Activated CD8-positive, alpha-beta T cell treated with anti-CD3 and anti-CD28 coated beads for 36 hours (primary cell): ENCODE measurements around the gene GOLGA2. TPM values are rescaled to one million over a fixed set of nuclear protein-coding genes. Genes with fewer than 3 reads are reported as not detected.

Source experiments
- ATAC-seq: fragments of 200-7000 bp; cut with Tn5 transposase; one replicate; pipeline ENCODE4 v1.10.0; 2021; ENCODE audit warnings: mild to moderate bottlenecking, moderate library complexity
- CTCF ChIA-PET: fragments of 350-600 bp; sonication (Branson Sonifier 250); formaldehyde crosslinking; loops from one replicate; lab custom pipeline; 2021; ENCODE audit warnings: antibody characterized with exemption; lab: Charles Lee
- POLR2A ChIA-PET: fragments of 350-600 bp; sonication (Branson Sonifier 250); formaldehyde crosslinking; loops from one replicate; lab custom pipeline; 2021; ENCODE audit warnings: antibody characterized with exemption; lab: Charles Lee
- DNase-seq: peaks from one replicate; pipeline ENCODE4 v3.0.0-alpha.2; 2020
- H3K27ac Mint-ChIP-seq: one replicate; pipeline ENCODE4 v1.8.0; 2021; ENCODE audit warnings: mild to moderate bottlenecking, mixed read lengths
- H3K27me3 Mint-ChIP-seq: one replicate; pipeline ENCODE4 v1.8.0; 2021; ENCODE audit warnings: mixed read lengths
- H3K36me3 Mint-ChIP-seq: one replicate; pipeline ENCODE4 v1.8.0; 2021; ENCODE audit warnings: low read depth, mixed read lengths
- H3K4me1 Mint-ChIP-seq: one replicate; pipeline ENCODE4 v1.8.0; 2021; ENCODE audit warnings: low read depth, mixed read lengths
- H3K4me3 Mint-ChIP-seq: one replicate; pipeline ENCODE4 v1.8.0; 2021; ENCODE audit warnings: mild to moderate bottlenecking, moderate library complexity, mixed read lengths
- H3K9me3 Mint-ChIP-seq: one replicate; pipeline ENCODE4 v1.8.0; 2021; ENCODE audit warnings: mixed read lengths
- intact Hi-C: fragments of 100-400 bp; cut with micrococcal nuclease; formaldehyde crosslinking; loops from one replicate; pipeline ENCODE4 v1.10.0; 2022
- total RNA-seq, 2 experiments: library from RNA; stranded (reverse); gene quantifications; one replicate each; pipeline ENCODE4 v1.2.3, GENCODE V29; 2021
- TF ChIP-seq, protein P1 (sequence below): fragments of 200-600 bp; IDR thresholded peaks from one replicate; pipeline ENCODE4 v1.8.0; 2022; ENCODE audit warnings: antibody characterized with exemption, mild to moderate bottlenecking

Gene GOLGA2
- total RNA-seq, 2 experiments from 2014 or later: 29.8 to 34.6 TPM

DNA sequence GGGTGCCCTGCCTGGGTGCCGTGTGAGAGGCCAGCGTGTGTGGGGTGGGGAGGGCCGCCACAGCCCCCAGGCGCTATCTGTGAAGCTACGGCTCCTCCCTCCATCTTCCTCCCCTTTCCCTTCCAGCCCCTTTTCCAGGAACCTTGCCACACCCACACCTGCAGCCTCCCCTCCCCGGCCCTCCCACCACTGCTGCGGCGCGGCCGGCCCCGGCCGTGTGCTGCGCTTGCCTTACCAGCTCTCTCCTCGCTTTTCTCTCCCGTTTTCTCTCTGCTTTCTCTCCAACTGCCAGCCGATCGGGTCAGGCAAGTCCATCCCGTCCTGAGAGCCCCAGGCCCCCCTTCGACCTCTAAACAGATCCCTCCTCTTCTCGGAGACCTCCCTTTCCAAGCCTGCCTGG, 21.4 kb downstream of the GOLGA2 start:
- ATAC-seq: no peak
- TF ChIP-seq, protein P1, sequence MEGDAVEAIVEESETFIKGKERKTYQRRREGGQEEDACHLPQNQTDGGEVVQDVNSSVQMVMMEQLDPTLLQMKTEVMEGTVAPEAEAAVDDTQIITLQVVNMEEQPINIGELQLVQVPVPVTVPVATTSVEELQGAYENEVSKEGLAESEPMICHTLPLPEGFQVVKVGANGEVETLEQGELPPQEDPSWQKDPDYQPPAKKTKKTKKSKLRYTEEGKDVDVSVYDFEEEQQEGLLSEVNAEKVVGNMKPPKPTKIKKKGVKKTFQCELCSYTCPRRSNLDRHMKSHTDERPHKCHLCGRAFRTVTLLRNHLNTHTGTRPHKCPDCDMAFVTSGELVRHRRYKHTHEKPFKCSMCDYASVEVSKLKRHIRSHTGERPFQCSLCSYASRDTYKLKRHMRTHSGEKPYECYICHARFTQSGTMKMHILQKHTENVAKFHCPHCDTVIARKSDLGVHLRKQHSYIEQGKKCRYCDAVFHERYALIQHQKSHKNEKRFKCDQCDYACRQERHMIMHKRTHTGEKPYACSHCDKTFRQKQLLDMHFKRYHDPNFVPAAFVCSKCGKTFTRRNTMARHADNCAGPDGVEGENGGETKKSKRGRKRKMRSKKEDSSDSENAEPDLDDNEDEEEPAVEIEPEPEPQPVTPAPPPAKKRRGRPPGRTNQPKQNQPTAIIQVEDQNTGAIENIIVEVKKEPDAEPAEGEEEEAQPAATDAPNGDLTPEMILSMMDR: no peak
- Mint-ChIP-seq H3K27me3 (peaks cover 5% of the 10 kb centered on the region), H3K4me3 (no peak overlapping the region), H3K36me3 (peaks cover 3% of the 10 kb centered on the region), H3K9me3 (no peaks in the 10 kb centered on the region), H3K27ac (no peak overlapping the region), H3K4me1 (peaks cover 12% of the 10 kb centered on the region)
- no peak for DNase-seq
- CTCF ChIA-PET: interaction anchor here (0.9 to 3.9 kb wide), 10 partner anchors 9 to 184 kb away, joined by 3 to 19 read pairs (median 4); partner anchors contain the start of genes GOLGA2 and SWI5
- intact Hi-C loops: no loop called here
- POLR2A ChIA-PET: interaction anchor here (0.8 kb wide), 1 partner anchor 67 kb away, joined by 3 read pairs; no protein-coding TSS in a partner anchor

DNA sequence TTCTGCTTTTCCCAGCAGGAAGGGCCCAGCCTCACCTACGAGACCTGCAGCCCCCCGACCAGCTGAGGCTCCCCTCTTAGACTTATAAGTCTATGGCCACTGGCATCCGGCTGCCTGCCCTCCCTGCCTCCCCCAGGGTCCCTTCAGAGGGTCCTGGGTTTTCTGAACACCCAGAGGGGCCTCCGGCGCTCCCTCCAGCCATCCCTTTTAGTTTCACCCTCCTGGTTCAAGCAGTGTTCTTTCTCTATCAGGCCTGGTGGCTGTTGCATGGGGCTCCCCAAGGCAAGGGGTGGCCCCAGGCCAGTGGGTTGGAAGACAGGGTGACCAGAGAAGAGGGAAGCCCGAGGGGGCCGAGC, 21.8 kb downstream of the GOLGA2 start:
- ChIA-PET POLR2A (interaction anchor here (0.8 kb wide), 1 partner anchor 67 kb away, joined by 3 read pairs; no protein-coding TSS in a partner anchor), CTCF (interaction anchor here (1.1 to 3.9 kb wide), 5 partner anchors 8 to 108 kb away, joined by 4 to 19 read pairs (median 7); no protein-coding TSS in a partner anchor)
- DNase-seq (no peak), ATAC-seq (no peak)
- H3K4me3 Mint-ChIP-seq: no peak overlapping the region
- intact Hi-C loops: no loop called here
- peaks cover 3% of the 10 kb centered on the region for H3K36me3 Mint-ChIP-seq
- no peak overlapping the region for H3K27ac Mint-ChIP-seq
- TF ChIP-seq, protein P1: no peak
- peaks cover 5% of the 10 kb centered on the region for H3K27me3 Mint-ChIP-seq
- no peaks in the 10 kb centered on the region for H3K9me3 Mint-ChIP-seq
- H3K4me1 Mint-ChIP-seq: peaks cover 12% of the 10 kb centered on the region

DNA sequence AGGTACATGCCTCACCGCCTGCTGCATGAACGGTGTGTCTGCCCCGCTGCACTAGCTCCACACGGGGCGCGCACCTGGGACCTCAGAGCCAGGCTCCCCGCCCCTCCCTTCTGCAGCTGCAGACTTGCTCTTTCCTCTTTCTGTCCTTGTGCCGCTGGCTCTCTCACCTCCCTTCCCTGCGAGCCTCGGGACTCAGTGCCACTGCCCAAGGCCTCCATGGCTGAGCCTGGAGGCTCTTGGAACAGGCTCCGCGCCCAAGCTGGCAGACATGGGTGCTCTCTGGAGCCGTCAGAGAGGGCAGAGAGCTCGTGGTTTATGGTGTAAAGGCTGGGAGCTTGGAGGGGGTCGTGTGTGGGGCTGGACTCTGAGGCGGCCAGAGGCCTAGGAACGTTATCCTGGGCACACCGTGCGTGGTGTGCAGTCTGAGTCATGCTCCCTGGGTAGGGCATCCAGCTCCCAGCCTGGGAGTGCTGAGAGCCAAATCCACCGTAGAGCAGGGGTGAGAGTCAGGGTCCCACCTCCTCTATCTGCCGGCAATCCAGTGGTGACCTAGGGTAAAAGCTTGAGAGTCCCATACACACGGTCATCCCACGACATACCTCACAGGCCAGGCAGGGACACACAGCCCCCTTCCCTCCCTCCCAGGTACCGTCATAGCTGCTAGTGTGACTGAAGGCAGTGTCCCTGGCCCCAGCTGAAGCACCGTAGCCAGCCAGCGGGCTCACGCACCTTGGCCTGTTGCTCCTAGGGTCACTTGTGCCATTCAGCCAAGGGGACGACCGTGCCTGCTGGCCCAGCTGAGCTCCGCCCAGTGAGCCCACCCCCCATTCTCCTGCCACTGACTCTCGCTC, 22.4 kb downstream of the GOLGA2 start:
- H3K4me1 Mint-ChIP-seq: peaks cover 12% of the 10 kb centered on the region
- ChIA-PET CTCF (interaction anchor here (1.1 to 3.9 kb wide), 6 partner anchors 9 to 136 kb away, joined by 3 to 19 read pairs (median 4); no protein-coding TSS in a partner anchor), POLR2A (interaction anchor here (1.1 kb wide), 1 partner anchor 72 kb away, joined by 3 read pairs; no protein-coding TSS in a partner anchor)
- intact Hi-C loops: no loop called here
- H3K9me3 Mint-ChIP-seq: no peaks in the 10 kb centered on the region
- H3K36me3 Mint-ChIP-seq: peaks cover 3% of the 10 kb centered on the region
- no peak overlapping the region for H3K27ac Mint-ChIP-seq
- ATAC-seq (no peak), DNase-seq (no peak)
- H3K27me3 Mint-ChIP-seq: peaks cover 5% of the 10 kb centered on the region
- no peak overlapping the region for H3K4me3 Mint-ChIP-seq
- TF ChIP-seq, protein P1: no peak

DNA sequence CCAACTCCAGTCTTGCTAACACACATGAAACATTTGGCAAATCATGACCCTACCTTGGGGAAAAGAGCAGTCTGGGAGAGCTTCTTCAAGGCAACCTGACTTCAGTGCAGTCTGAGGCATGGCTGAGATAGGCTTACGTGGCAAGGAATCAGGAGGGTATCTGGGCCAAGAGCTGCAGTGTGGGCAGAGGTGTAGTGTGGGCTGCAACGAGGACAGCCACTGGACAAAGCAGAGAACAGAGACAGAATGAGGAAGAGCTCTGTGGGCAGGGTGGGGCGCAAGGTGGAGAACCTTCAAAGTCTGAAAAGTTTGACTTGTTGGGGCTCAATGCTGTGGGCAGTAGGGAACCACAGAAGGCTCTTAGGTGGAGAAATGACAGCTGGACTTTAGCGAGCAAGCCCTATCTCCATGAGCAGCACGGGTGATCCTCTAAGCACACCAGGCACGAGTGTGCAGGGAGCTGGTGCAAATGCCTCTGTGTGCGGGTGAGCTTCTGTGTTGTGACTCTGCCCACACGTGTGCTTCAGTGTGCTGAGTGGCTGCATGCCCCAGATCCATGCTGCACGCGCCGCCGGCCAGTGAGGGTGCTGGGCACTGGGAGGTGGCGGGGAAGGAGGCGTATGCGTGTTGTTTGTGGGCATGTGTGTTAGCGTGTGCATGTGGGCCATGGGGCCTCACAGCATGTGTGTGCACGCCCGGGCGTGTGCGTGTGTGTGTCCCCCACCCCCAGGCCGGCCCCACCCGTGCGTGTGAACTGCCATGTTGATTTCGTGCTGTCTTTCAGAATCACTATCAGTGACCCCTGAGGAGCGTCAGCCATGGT, 23.3 kb downstream of the GOLGA2 start:
- Mint-ChIP-seq H3K9me3 (no peaks in the 10 kb centered on the region), H3K4me3 (no peak overlapping the region)

More for the DNA sequence above, 23.3 kb downstream of the GOLGA2 start:
- ATAC-seq (no peak), DNase-seq (no peak)
- POLR2A ChIA-PET: interaction anchor here (1.1 to 1.2 kb wide), 2 partner anchors 73 to 92 kb away, joined by 3 read pairs; no protein-coding TSS in a partner anchor
- intact Hi-C loops: no loop called here
- CTCF ChIA-PET: interaction anchor here (0.8 to 3.9 kb wide), 5 partner anchors 10 to 135 kb away, joined by 3 to 19 read pairs (median 4); no protein-coding TSS in a partner anchor
- TF ChIP-seq, protein P1: no peak
- peaks cover 12% of the 10 kb centered on the region for H3K4me1 Mint-ChIP-seq
- H3K27ac Mint-ChIP-seq: no peak overlapping the region
- H3K27me3 Mint-ChIP-seq: peaks cover 5% of the 10 kb centered on the region
- peaks cover 1% of the 10 kb centered on the region for H3K36me3 Mint-ChIP-seq
